SK-N-SH (cell line): ENCODE data around the gene PKP4. TPM values are rescaled to one million over a fixed set of nuclear protein-coding genes. Genes with fewer than 3 reads are reported as not detected.
A peak's percentile ranks its signal among the peaks of the same experiment; 100 is the strongest.

Experiments used
- CTCF ChIA-PET: fragments of 300-600, 350-600 bp; formaldehyde crosslinking; extraction: SDS; loops from one replicate; lab custom pipeline; 2021; lab: Yijun Ruan, JAX
- POLR2A ChIA-PET: fragments of 350-600 bp; sonication (Branson Sonifier 250); formaldehyde crosslinking; extraction: SDS; loops from one replicate; lab custom pipeline; 2020; ENCODE audit warnings: antibody characterized with exemption, inconsistent platforms; lab: Yijun Ruan, JAX
- DNase-seq: peaks from one replicate; pipeline ENCODE4 v3.0.0; 2012
- H2AFZ ChIP-seq: fragments of 200-600 bp; sonication (generic); 2 replicates; pipeline ENCODE4 v1.8.1; 2016; ENCODE audit warnings: antibody characterized with exemption, mild to moderate bottlenecking, low read depth
- H3F3A ChIP-seq: fragments of 200-600 bp; sonication (generic); replicated peaks from 2 replicates; pipeline ENCODE3; 2016; ENCODE audit warnings: antibody characterized with exemption, mild to moderate bottlenecking; ENCODE audit not compliant: insufficient read depth
- H3K27ac ChIP-seq, 2 experiments: fragments of 200-500 bp in 1 of 2; fragments of 200-600 bp in 1 of 2; sonication (Bioruptor generic) in 1 of 2; sonication (generic), shearing (Covaris generic) in 1 of 2; 2 replicates each; pipeline versions ENCODE4 v1.5.1 to v1.6.1; 2014 to 2016; ENCODE audit warnings: low read depth in 2 of 2, inconsistent platforms in 1 of 2, low read length in 1 of 2, mild to moderate bottlenecking in 1 of 2, mixed read lengths in 1 of 2
- H3K27me3 ChIP-seq: fragments of 200-600 bp; sonication (generic), shearing (Covaris generic); 2 replicates; pipeline ENCODE4 v1.6.1; 2016; ENCODE audit warnings: mixed run types; ENCODE audit not compliant: insufficient read depth
- H3K36me3 ChIP-seq, 2 experiments: fragments of 200-500 bp in 1 of 2; fragments of 200-600 bp in 1 of 2; sonication (Bioruptor generic) in 1 of 2; sonication (generic) in 1 of 2; replicated peaks in 1 of 2; 2 replicates each; pipeline versions ENCODE3 to v1.5.1; 2014 to 2016; ENCODE audit warnings: low read length in 1 of 2, mild to moderate bottlenecking in 1 of 2; ENCODE audit not compliant: insufficient read depth in 2 of 2, control insufficient read depth in 1 of 2
- H3K4me1 ChIP-seq, 2 experiments: fragments of 200-500 bp in 1 of 2; fragments of 200-600 bp in 1 of 2; sonication (Bioruptor generic) in 1 of 2; sonication (generic), shearing (Covaris generic) in 1 of 2; 2 replicates each; pipeline versions ENCODE4 v1.5.1 to v1.6.1; 2014 to 2016; ENCODE audit warnings: low read depth in 1 of 2, low read length in 1 of 2, mixed run types in 1 of 2; ENCODE audit not compliant: insufficient read depth in 2 of 2, control insufficient read depth in 1 of 2
- H3K4me2 ChIP-seq: fragments of 200-600 bp; sonication (generic), shearing (Covaris generic); 2 replicates; pipeline ENCODE4 v1.6.1; 2017; ENCODE audit warnings: mixed run types
- H3K4me3 ChIP-seq, 2 experiments: fragments of 200-500 bp in 1 of 2; fragments of 200-600 bp in 1 of 2; sonication (Bioruptor generic) in 1 of 2; sonication (generic), shearing (Covaris generic) in 1 of 2; 2 replicates each; pipeline versions ENCODE4 v1.5.1 to v1.8.1; 2014 to 2016; ENCODE audit warnings: low read depth in 2 of 2, inconsistent platforms in 1 of 2, low read length in 1 of 2, mild to moderate bottlenecking in 1 of 2, mixed read lengths in 1 of 2, moderate library complexity in 1 of 2
- H3K79me2 ChIP-seq: fragments of 200-600 bp; sonication (generic); 2 replicates; pipeline ENCODE4 v1.8.1; 2017; ENCODE audit warnings: mild to moderate bottlenecking; ENCODE audit not compliant: insufficient read depth
- H3K9ac ChIP-seq: fragments of 200-600 bp; sonication (generic); 2 replicates; pipeline ENCODE4 v1.6.1; 2017; ENCODE audit warnings: mixed run types
- H3K9me2 ChIP-seq: fragments of 200-600 bp; sonication (generic); 2 replicates; pipeline ENCODE4 v1.6.1; 2017; ENCODE audit warnings: mixed run types
- H3K9me3 ChIP-seq: fragments of 200-600 bp; sonication (generic); 2 replicates; pipeline ENCODE4 v1.6.1; 2017; ENCODE audit warnings: mixed run types, mild to moderate bottlenecking, moderate library complexity
- H4K20me1 ChIP-seq: fragments of 200-600 bp; sonication (generic); 2 replicates; pipeline ENCODE4 v1.6.1; 2017; ENCODE audit warnings: mild to moderate bottlenecking, mixed run types; ENCODE audit not compliant: insufficient read depth
- ELF1 ChIP-seq: IDR thresholded peaks from 2 replicates; pipeline ENCODE4 v1.4.0; 2012
- EZH2phosphoT487 ChIP-seq: fragments of 200-600 bp; sonication (generic); IDR thresholded peaks from 2 replicates; pipeline ENCODE4 v1.6.1; 2017; ENCODE audit warnings: low read depth, mixed run types, mild to moderate bottlenecking, antibody characterized with exemption, moderate library complexity, borderline replicate concordance
- FOSL2 ChIP-seq: IDR thresholded peaks from 2 replicates; pipeline ENCODE4 v1.4.0; 2012; ENCODE audit warnings: low read depth, mild to moderate bottlenecking, moderate library complexity, borderline replicate concordance
- GATA2 ChIP-seq: sonication (generic); formaldehyde crosslinking; IDR thresholded peaks from 2 replicates; pipeline ENCODE4 v1.5.0; 2020; ENCODE audit warnings: mild to moderate bottlenecking, missing genetic modification reagents
- TCF12 ChIP-seq: IDR thresholded peaks from 2 replicates; pipeline ENCODE4 v1.4.0; 2012
- TEAD4 ChIP-seq: IDR thresholded peaks from 2 replicates; pipeline ENCODE4 v1.4.0; 2012; ENCODE audit warnings: mild to moderate bottlenecking, borderline replicate concordance; ENCODE audit not compliant: insufficient read depth
- WGBS: methylation state at CpG from one replicate; pipeline ENCODE4 v1.1.6; 2017; ENCODE audit warnings: low lambda C conversion rate; 5-methylcytosine and 5-hydroxymethylcytosine counted together
- polyA plus RNA-seq, 3 experiments: library from polyadenylated mRNA; depleted of rRNA; stranded (reverse); fragments of >200 nt; gene quantifications; 2 replicates each; pipeline ENCODE4 v1.2.3, GENCODE V29; 2012
- TF ChIP-seq, protein P1 (sequence below): IDR thresholded peaks from 2 replicates; pipeline ENCODE4; 2012

PKP4 gene
- polyA plus RNA-seq, 1 of the 3 experiments (the other 2 are of a cell fraction): 10.9 TPM

- H3F3A ChIP-seq: peaks cover 9% of the 10 kb centered on the region
- 91% methylated on average over 3 of the region's 3 CpGs for WGBS
- H4K20me1 ChIP-seq: no peaks in the 10 kb centered on the region
- H3K9me3 ChIP-seq: no peaks in the 10 kb centered on the region
- H3K36me3 ChIP-seq: no peaks in the 10 kb centered on the region
- H3K4me1 ChIP-seq: peaks cover 23 to 30% of the 10 kb centered on the region in 2 experiments
- no peaks in the 10 kb centered on the region for H3K9me2 ChIP-seq
- POLR2A ChIA-PET: no interaction called here
- H3K4me3 ChIP-seq: no peak overlapping the region
- H3K27me3 ChIP-seq: no peaks in the 10 kb centered on the region
- H3K4me2 ChIP-seq: peak overlapping the region; percentile 26; the same call in 1 of the 2 replicates
- DNase-seq: no peak
- no peak for TF ChIP-seq GATA2 (CRISPR knock-in tag)
- no peak for TF ChIP-seq TCF12
- TF ChIP-seq EZH2phosphoT487: no peak
- TF ChIP-seq, all 33 proteins: peak for 0
- H2AFZ ChIP-seq: no peak overlapping the region
- peaks cover 35% of the 10 kb centered on the region; the same call in 1 of the 2 replicates for H3K79me2 ChIP-seq
- no peak overlapping the region for H3K9ac ChIP-seq
- no peak overlapping the region for H3K27ac ChIP-seq
- CTCF ChIA-PET: interaction anchor here (1.0 kb wide), 1 partner anchor 968 kb away, joined by 3 read pairs; no protein-coding TSS in a partner anchor
Observed at GRCh38 chr2:158496986-158497385, 40.2 kb downstream of the PKP4 start.

DNA sequence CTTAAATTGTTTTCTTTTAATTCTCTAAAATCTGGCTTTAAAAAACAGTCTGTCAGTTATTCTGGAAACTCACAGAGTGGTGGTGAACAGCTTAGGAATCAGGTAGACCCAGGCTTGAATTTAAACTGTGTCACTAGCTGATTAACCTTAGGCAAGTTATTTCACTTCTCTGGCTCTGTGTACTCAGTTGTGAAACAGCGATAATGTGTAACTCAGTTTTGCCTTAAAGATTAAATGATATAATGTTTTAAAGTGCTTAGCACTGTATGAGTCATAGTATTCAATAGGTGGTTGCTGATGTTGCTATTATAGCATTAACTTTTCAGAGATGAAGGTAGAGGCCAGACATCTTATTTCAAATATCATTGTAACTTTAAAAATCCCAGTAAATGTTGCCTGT lies 40.7 kb downstream of the PKP4 start:
- TF ChIP-seq ELF1 (no peak), FOSL2 (peak; percentile 26; the same call in 1 of the 2 replicates)
- peaks cover 23 to 35% of the 10 kb centered on the region in 2 experiments for H3K4me1 ChIP-seq
- H3K9me2 ChIP-seq: no peaks in the 10 kb centered on the region
- H3K79me2 ChIP-seq: peaks cover 35% of the 10 kb centered on the region; the same call in 1 of the 2 replicates
- peaks cover 14% of the 10 kb centered on the region for H3F3A ChIP-seq
- H3K4me2 ChIP-seq: peak overlapping the region; percentile 26; the same call in 1 of the 2 replicates
- H3K27me3 ChIP-seq: no peaks in the 10 kb centered on the region
- H4K20me1 ChIP-seq: no peaks in the 10 kb centered on the region
- H2AFZ ChIP-seq: no peak overlapping the region
- 44% methylated on average over 1 of the region's 1 CpG for WGBS
- no peak for DNase-seq
- H3K4me3 ChIP-seq: no peak overlapping the region
- H3K9me3 ChIP-seq: no peaks in the 10 kb centered on the region
- ChIA-PET CTCF (interaction anchor here (1.0 kb wide), 1 partner anchor 969 kb away, joined by 3 read pairs; no protein-coding TSS in a partner anchor), POLR2A (no interaction called here)
- no peak overlapping the region for H3K27ac ChIP-seq
- no peaks in the 10 kb centered on the region for H3K36me3 ChIP-seq
- H3K9ac ChIP-seq: no peak overlapping the region

GRCh38 chr2:158498043-158498748 lies 41.4 kb downstream of the PKP4 start:
- no peak overlapping the region for H3K9ac ChIP-seq
- H4K20me1 ChIP-seq: no peaks in the 10 kb centered on the region
- H3K4me1 ChIP-seq: peaks cover 23 to 42% of the 10 kb centered on the region in 2 experiments
- no peaks in the 10 kb centered on the region for H3K27me3 ChIP-seq
- H3K79me2 ChIP-seq: peaks cover 34% of the 10 kb centered on the region; the same call in 1 of the 2 replicates
- POLR2A ChIA-PET: interaction anchor here (0.6 kb wide), 1 partner anchor 322 kb away, joined by 3 read pairs; no protein-coding TSS in a partner anchor
- DNase-seq: no peak
- no peak for TF ChIP-seq TEAD4
- TF ChIP-seq TCF12: no peak
- TF ChIP-seq, protein P1, sequence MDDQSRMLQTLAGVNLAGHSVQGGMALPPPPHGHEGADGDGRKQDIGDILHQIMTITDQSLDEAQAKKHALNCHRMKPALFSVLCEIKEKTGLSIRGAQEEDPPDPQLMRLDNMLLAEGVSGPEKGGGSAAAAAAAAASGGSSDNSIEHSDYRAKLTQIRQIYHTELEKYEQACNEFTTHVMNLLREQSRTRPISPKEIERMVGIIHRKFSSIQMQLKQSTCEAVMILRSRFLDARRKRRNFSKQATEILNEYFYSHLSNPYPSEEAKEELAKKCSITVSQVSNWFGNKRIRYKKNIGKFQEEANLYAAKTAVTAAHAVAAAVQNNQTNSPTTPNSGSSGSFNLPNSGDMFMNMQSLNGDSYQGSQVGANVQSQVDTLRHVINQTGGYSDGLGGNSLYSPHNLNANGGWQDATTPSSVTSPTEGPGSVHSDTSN: no peak
- CTCF ChIA-PET: interaction anchor here (1.0 to 1.2 kb wide), 2 partner anchors 16 to 28 kb away, joined by 3 read pairs; no protein-coding TSS in a partner anchor
- no peak overlapping the region for H3K4me2 ChIP-seq
- H3K36me3 ChIP-seq: no peaks in the 10 kb centered on the region
- no peak overlapping the region for H2AFZ ChIP-seq
- H3K4me3 ChIP-seq: no peak overlapping the region
- peak overlapping the region in 1 of 2 experiments; percentile 11; a peak in 1 of 4 replicates for H3K27ac ChIP-seq
- peaks cover 21% of the 10 kb centered on the region for H3F3A ChIP-seq
- H3K9me2 ChIP-seq: no peaks in the 10 kb centered on the region
- H3K9me3 ChIP-seq: no peaks in the 10 kb centered on the region
